Measurements from ENCODE around the gene TRAF3IP1. TPM values are rescaled to one million over a fixed set of nuclear protein-coding genes. Genes with fewer than 3 reads are reported as not detected.

TRAF3IP1 gene
- total RNA-seq, 4 donors from 2014 or later, result 8.0 to 25.8 (median 12.2) TPM

DNA sequence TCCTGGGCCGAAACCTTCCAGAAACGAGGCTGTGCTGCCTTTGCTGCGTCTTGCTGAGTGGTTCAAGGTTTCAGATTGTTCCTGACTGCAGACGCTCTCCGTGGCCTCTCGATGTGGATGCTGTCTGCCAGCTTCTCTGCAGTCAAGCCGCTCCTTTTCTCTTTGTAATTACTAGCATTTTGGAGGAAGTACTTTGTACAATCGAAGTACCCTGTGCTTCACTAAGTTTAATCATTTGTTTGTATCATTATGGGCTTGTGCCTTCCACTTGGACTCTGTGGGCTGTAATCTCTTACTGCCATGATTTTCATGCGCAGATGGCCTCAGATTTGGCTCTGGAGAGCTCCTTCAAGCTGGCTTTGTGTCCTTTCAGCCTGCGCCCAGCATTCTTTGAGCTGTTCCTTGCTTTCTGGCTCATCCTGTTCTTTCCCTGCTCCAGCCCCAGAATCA lies 49.3 kb downstream of the TRAF3IP1 start:
- TF ChIP-seq, protein P1, sequence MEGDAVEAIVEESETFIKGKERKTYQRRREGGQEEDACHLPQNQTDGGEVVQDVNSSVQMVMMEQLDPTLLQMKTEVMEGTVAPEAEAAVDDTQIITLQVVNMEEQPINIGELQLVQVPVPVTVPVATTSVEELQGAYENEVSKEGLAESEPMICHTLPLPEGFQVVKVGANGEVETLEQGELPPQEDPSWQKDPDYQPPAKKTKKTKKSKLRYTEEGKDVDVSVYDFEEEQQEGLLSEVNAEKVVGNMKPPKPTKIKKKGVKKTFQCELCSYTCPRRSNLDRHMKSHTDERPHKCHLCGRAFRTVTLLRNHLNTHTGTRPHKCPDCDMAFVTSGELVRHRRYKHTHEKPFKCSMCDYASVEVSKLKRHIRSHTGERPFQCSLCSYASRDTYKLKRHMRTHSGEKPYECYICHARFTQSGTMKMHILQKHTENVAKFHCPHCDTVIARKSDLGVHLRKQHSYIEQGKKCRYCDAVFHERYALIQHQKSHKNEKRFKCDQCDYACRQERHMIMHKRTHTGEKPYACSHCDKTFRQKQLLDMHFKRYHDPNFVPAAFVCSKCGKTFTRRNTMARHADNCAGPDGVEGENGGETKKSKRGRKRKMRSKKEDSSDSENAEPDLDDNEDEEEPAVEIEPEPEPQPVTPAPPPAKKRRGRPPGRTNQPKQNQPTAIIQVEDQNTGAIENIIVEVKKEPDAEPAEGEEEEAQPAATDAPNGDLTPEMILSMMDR (IDR thresholded peaks at IDR 0.05; ENCODE audit: low read depth), result no peak

- TF ChIP-seq, protein P1 (IDR thresholded peaks at IDR 0.05; ENCODE audit: low read depth), result no peak
These were observed 49.9 kb downstream of the TRAF3IP1 start for GRCh38 chr2:238370094-238370822.

DNA sequence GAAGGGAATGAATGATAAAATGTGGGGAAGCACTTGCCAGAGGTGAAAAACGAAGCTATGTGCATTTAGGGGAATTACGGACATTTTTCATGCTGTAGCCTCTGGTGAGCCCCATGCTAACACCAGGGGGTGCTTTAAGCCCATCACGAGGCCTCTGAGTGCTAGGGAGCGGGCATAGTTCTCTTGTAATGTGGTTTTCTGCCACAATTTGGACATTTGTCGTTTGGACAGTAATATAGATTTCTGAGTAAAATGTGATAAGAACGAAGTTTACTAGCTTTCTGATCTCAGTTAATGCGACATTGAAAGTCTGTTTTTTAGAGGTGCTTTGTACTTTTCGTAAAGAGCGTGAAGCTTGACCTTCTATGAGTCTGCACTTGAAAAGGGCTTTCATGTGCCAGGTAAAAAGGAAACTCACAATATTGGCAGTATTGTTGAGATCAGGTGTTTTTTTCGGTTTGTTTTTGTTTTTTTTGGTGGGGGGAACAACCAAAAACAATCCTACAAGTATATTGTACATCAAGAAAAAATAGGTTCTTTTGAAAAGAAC lies 50.6 kb downstream of the TRAF3IP1 start:
- TF ChIP-seq, protein P1 (IDR thresholded peaks at IDR 0.05; ENCODE audit: low read depth), result no peak

- TF ChIP-seq, protein P1 (IDR thresholded peaks at IDR 0.05; ENCODE audit: low read depth), result no peak
These were observed 56.6 kb downstream of the TRAF3IP1 start for GRCh38 chr2:238376884-238377391.

- TF ChIP-seq, protein P1 (IDR thresholded peaks at IDR 0.05; ENCODE audit: low read depth), result no peak
These were observed 58.1 kb downstream of the TRAF3IP1 start for GRCh38 chr2:238378230-238379095.

DNA sequence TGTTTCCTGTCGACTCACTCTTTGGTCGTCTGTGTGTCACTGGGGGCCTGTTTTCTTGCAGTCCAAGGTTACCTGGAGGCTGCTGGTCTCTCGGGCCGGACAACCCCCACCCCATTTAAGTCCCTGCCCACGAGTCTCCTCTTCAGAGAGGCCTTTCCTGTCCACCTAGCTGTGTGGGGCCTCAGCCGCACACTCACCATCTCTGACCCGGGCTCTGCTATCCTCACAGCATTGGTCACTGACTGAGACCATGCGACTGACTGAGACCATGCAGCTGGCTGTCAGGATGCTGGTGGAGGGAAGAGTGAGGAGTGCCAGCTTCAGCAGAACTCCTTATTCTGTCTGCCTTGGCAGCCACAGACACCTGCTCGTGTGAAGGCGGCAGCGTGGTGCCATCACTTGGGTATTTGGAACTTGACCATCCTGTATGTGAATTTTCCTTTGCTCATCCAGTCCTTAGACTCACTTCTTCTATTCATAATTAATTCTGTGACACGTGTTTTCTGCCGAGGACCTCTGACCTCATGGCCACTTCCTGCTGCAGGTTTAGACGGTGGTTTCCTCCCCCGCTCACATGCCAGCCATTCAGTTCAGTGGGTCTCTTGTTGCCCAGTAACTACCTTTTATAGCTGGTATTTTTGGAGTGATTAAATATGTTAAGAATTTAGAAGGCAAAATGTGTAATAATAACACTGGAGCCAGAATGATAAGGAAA lies 58.9 kb downstream of the TRAF3IP1 start:
- TF ChIP-seq, protein P1 (IDR thresholded peaks at IDR 0.05; ENCODE audit: low read depth), result no peak

Measured in subcutaneous adipose tissue (tissue), 4 donors.